Duodenal mucosa (tissue), 2 donors: ENCODE measurements around the gene ANKRD13D.
A peak's percentile ranks its signal among the peaks of the same experiment; 100 is the strongest.
"Not testable (repeated sequence)": the region's sequence is repeated elsewhere in the genome, so short reads cannot be mapped to it uniquely, and the experiment has no call there.

Experiments used
- H3K27ac ChIP-seq: one replicate; pipeline ENCODE4 v1.7.0; 2013; ENCODE audit warnings: low read depth, low read length
- H3K27me3 ChIP-seq, 2 donors: one replicate each; pipeline ENCODE4 v1.7.0; 2013; ENCODE audit warnings: low read length in 2 of 2, control low read depth in 1 of 2; ENCODE audit not compliant: insufficient read depth in 2 of 2, control insufficient read depth in 1 of 2
- H3K36me3 ChIP-seq, 2 donors: one replicate each; pipeline ENCODE4 v1.7.0; 2013; ENCODE audit warnings: low read length in 2 of 2, control low read depth in 1 of 2; ENCODE audit not compliant: insufficient read depth in 2 of 2, control insufficient read depth in 1 of 2
- H3K4me1 ChIP-seq, 2 donors: one replicate each; pipeline ENCODE4 v1.7.0; 2013; ENCODE audit warnings: low read length in 2 of 2, control low read depth in 1 of 2; ENCODE audit not compliant: insufficient read depth in 2 of 2, control insufficient read depth in 1 of 2
- H3K4me3 ChIP-seq, 2 donors: one replicate each; pipeline ENCODE4 v1.7.0; 2013; ENCODE audit warnings: low read length in 2 of 2, low read depth in 1 of 2
- H3K9ac ChIP-seq, 2 donors: one replicate each; pipeline ENCODE4 v1.7.0; 2013; ENCODE audit warnings: low read length in 2 of 2, low read depth in 1 of 2
- H3K9me3 ChIP-seq, 2 donors: one replicate each; pipeline ENCODE4 v1.7.0; 2013; ENCODE audit warnings: low read length in 2 of 2, control low read depth in 1 of 2; ENCODE audit not compliant: control insufficient read depth in 1 of 2

Gene ANKRD13D

GRCh38 chr11:67251841-67252240 lies 37.3 kb upstream of the ANKRD13D start:
- H3K4me1 ChIP-seq = peaks cover 0 to 14% of the 10 kb centered on the region in 2 donors
- H3K4me3 ChIP-seq = no peak overlapping the region
- no peak overlapping the region for H3K27ac ChIP-seq
- H3K9me3 ChIP-seq = no peaks in the 10 kb centered on the region
- H3K27me3 ChIP-seq = no peaks in the 10 kb centered on the region
- no peak overlapping the region for H3K9ac ChIP-seq
- H3K36me3 ChIP-seq = peaks cover 77 to 91% of the 10 kb centered on the region in 2 donors

- no peak overlapping the region for H3K27ac ChIP-seq
- H3K9me3 ChIP-seq = no peaks in the 10 kb centered on the region
- H3K9ac ChIP-seq = no peak overlapping the region
- H3K36me3 ChIP-seq = peaks cover 73 to 82% of the 10 kb centered on the region in 2 donors
- no peak overlapping the region for H3K4me3 ChIP-seq
- no peaks in the 10 kb centered on the region for H3K27me3 ChIP-seq
- peaks cover 0 to 14% of the 10 kb centered on the region in 2 donors for H3K4me1 ChIP-seq
These were observed 36.3 kb upstream of the ANKRD13D start for GRCh38 chr11:67252831-67253239.

- Histone ChIP-seq H3K4me1 (peaks cover 0 to 14% of the 10 kb centered on the region in 2 donors), H3K9ac (no peak overlapping the region), H3K9me3 (no peaks in the 10 kb centered on the region), H3K36me3 (peaks cover 61 to 70% of the 10 kb centered on the region in 2 donors), H3K4me3 (no peak overlapping the region), H3K27me3 (no peaks in the 10 kb centered on the region), H3K27ac (no peak overlapping the region)
These were observed 35.1 kb upstream of the ANKRD13D start for GRCh38 chr11:67253872-67254624.

- Histone ChIP-seq H3K27me3 (no peaks in the 10 kb centered on the region), H3K4me1 (peaks cover 0 to 14% of the 10 kb centered on the region in 2 donors), H3K4me3 (no peak overlapping the region), H3K9ac (no peak overlapping the region), H3K27ac (no peak overlapping the region), H3K36me3 (peaks cover 55 to 63% of the 10 kb centered on the region in 2 donors), H3K9me3 (no peaks in the 10 kb centered on the region)
These were observed 34.3 kb upstream of the ANKRD13D start for GRCh38 chr11:67254798-67255197.

- H3K4me3 ChIP-seq = no peak overlapping the region
- no peaks in the 10 kb centered on the region for H3K27me3 ChIP-seq
- H3K4me1 ChIP-seq = peaks cover 0 to 14% of the 10 kb centered on the region in 2 donors
- H3K36me3 ChIP-seq = peaks cover 50 to 57% of the 10 kb centered on the region in 2 donors
- H3K9ac ChIP-seq = no peak overlapping the region
- H3K9me3 ChIP-seq = no peaks in the 10 kb centered on the region
- no peak overlapping the region for H3K27ac ChIP-seq
These were observed 33.8 kb upstream of the ANKRD13D start for GRCh38 chr11:67255353-67255752.

GRCh38 chr11:67255864-67256263 lies 33.2 kb upstream of the ANKRD13D start:
- H3K9me3 ChIP-seq = no peaks in the 10 kb centered on the region
- no peak overlapping the region for H3K4me3 ChIP-seq
- peaks cover 44 to 52% of the 10 kb centered on the region in 2 donors for H3K36me3 ChIP-seq
- peaks cover 0 to 14% of the 10 kb centered on the region in 2 donors for H3K4me1 ChIP-seq
- no peaks in the 10 kb centered on the region for H3K27me3 ChIP-seq
- no peak overlapping the region for H3K27ac ChIP-seq
- H3K9ac ChIP-seq = no peak overlapping the region

GRCh38 chr11:67256477-67257135 lies 32.5 kb upstream of the ANKRD13D start:
- peaks cover 37 to 45% of the 10 kb centered on the region in 2 donors for H3K36me3 ChIP-seq

GRCh38 chr11:67260406-67260805 lies 28.7 kb upstream of the ANKRD13D start:
- H3K27ac ChIP-seq = no peak overlapping the region
- H3K4me1 ChIP-seq = peaks cover 13 to 19% of the 10 kb centered on the region in 2 donors
- no peaks in the 10 kb centered on the region for H3K27me3 ChIP-seq
- no peak overlapping the region for H3K9ac ChIP-seq
- peaks cover 3 to 7% of the 10 kb centered on the region in 2 donors for H3K36me3 ChIP-seq
- no peaks in the 10 kb centered on the region for H3K9me3 ChIP-seq
- H3K4me3 ChIP-seq = no peak overlapping the region

More at GRCh38 chr11:67256477-67257135, 32.5 kb upstream of the ANKRD13D start:
- Histone ChIP-seq H3K4me3 (no peak overlapping the region), H3K9ac (no peak overlapping the region), H3K4me1 (peaks cover 5 to 14% of the 10 kb centered on the region in 2 donors), H3K9me3 (no peaks in the 10 kb centered on the region), H3K27ac (no peak overlapping the region), H3K27me3 (no peaks in the 10 kb centered on the region)

GRCh38 chr11:67260885-67261639 lies 28.0 kb upstream of the ANKRD13D start:
- Histone ChIP-seq H3K9ac (peak overlapping the region in 1 of 2 donors; percentile 72), H3K4me1 (peaks cover 13 to 25% of the 10 kb centered on the region in 2 donors), H3K4me3 (peak overlapping the region in 1 of 2 donors; percentile 61)
- H3K27me3 ChIP-seq, H3K36me3 ChIP-seq, H3K27ac ChIP-seq, H3K9me3 ChIP-seq: not testable (repeated sequence)

GRCh38 chr11:67261640-67261945 lies 27.5 kb upstream of the ANKRD13D start:
- Histone ChIP-seq H3K4me1 (peaks cover 13 to 25% of the 10 kb centered on the region in 2 donors), H3K27me3 (no peaks in the 10 kb centered on the region), H3K4me3 (no peak overlapping the region), H3K36me3 (no peaks in the 10 kb centered on the region), H3K9me3 (no peaks in the 10 kb centered on the region), H3K9ac (no peak overlapping the region), H3K27ac (no peak overlapping the region)
